ELF-1 (cell line): ENCODE data around the gene CLIP2.
"Not testable (repeated sequence)": the region's sequence is repeated elsewhere in the genome, so short reads cannot be mapped to it uniquely, and the experiment has no call there.

ENCODE experiments used
- DNase-seq: peaks from one replicate; pipeline ENCODE4 v3.0.0-alpha.2; 2016; ENCODE audit warnings: low read depth, low spot score

The CLIP2 gene

GRCh38 chr7:74297516-74298233, 8.5 kb downstream of the CLIP2 start:
- DNase-seq, result peak; percentile 33

GRCh38 chr7:74299401-74299800, 10.2 kb downstream of the CLIP2 start:
- DNase-seq, result no peak

- DNase-seq, result no peak
These were observed 11.7 kb downstream of the CLIP2 start for GRCh38 chr7:74300926-74301325.

GRCh38 chr7:74302745-74303221, 13.6 kb downstream of the CLIP2 start:
- DNase-seq, result no peak

- DNase-seq, result no peak
These were observed 15.3 kb downstream of the CLIP2 start for GRCh38 chr7:74304550-74304949.

- DNase-seq, result no peak
These were observed 17.0 kb downstream of the CLIP2 start for GRCh38 chr7:74306004-74306729.

- peak; percentile 59 for DNase-seq
These were observed 17.7 kb downstream of the CLIP2 start for GRCh38 chr7:74306730-74307469.

GRCh38 chr7:74307738-74308505, 18.7 kb downstream of the CLIP2 start:
- no peak for DNase-seq

GRCh38 chr7:74309181-74309580, 20.0 kb downstream of the CLIP2 start:
- DNase-seq, result no peak

- no peak for DNase-seq
These were observed 22.1 kb downstream of the CLIP2 start for GRCh38 chr7:74311305-74311744.

- DNase-seq, result peak; percentile 21
These were observed 23.3 kb downstream of the CLIP2 start for GRCh38 chr7:74312418-74313028.

GRCh38 chr7:74315891-74316290, 26.7 kb downstream of the CLIP2 start:
- not testable (repeated sequence) for DNase-seq

- no peak for DNase-seq
These were observed 28.1 kb downstream of the CLIP2 start for GRCh38 chr7:74317146-74317782.

GRCh38 chr7:74318043-74318442, 28.8 kb downstream of the CLIP2 start:
- DNase-seq, result no peak

GRCh38 chr7:74320645-74321221, 31.5 kb downstream of the CLIP2 start:
- DNase-seq, result no peak

GRCh38 chr7:74322892-74323291, 33.7 kb downstream of the CLIP2 start:
- DNase-seq, result not testable (repeated sequence)

GRCh38 chr7:74324531-74325209, 35.5 kb downstream of the CLIP2 start:
- no peak for DNase-seq

GRCh38 chr7:74325210-74325565, 36.0 kb downstream of the CLIP2 start:
- DNase-seq, result no peak

GRCh38 chr7:74329225-74329624, 40.0 kb downstream of the CLIP2 start:
- DNase-seq, result no peak
